K562 (cell line): ENCODE data around the gene ANKRD13D.

Source experiments
- NR2C1 ChIP-seq, 2 experiments: fragments of 450-650 bp; IDR thresholded peaks; 2 replicates each; pipeline ENCODE4 v1.6.1; 2017; ENCODE audit warnings: mild to moderate bottlenecking in 2 of 2, antibody characterized with exemption in 1 of 2, inconsistent platforms in 1 of 2, missing compliant biosample characterization in 1 of 2, missing genetic modification characterization in 1 of 2
- TF ChIP-seq, protein P1 (sequence below): sonication (generic); formaldehyde crosslinking; IDR thresholded peaks from 2 replicates; pipeline ENCODE4 v1.8.1; 2023; ENCODE audit warnings: mild to moderate bottlenecking, missing genetic modification reagents
- TF ChIP-seq, protein P2 (sequence below), 2 experiments: fragments of 450-650 bp; formaldehyde crosslinking in 1 of 2; IDR thresholded peaks; 2 replicates each; pipeline versions ENCODE4 v1.4.0 to v1.6.1; 2014 to 2020; ENCODE audit warnings: mild to moderate bottlenecking in 2 of 2, borderline replicate concordance in 1 of 2, low read depth in 1 of 2
- TF ChIP-seq, protein P3 (sequence below): sonication (generic); formaldehyde crosslinking; IDR thresholded peaks from 2 replicates; pipeline ENCODE4 v1.4.0; 2020; ENCODE audit warnings: mild to moderate bottlenecking, missing genetic modification reagents

DNA sequence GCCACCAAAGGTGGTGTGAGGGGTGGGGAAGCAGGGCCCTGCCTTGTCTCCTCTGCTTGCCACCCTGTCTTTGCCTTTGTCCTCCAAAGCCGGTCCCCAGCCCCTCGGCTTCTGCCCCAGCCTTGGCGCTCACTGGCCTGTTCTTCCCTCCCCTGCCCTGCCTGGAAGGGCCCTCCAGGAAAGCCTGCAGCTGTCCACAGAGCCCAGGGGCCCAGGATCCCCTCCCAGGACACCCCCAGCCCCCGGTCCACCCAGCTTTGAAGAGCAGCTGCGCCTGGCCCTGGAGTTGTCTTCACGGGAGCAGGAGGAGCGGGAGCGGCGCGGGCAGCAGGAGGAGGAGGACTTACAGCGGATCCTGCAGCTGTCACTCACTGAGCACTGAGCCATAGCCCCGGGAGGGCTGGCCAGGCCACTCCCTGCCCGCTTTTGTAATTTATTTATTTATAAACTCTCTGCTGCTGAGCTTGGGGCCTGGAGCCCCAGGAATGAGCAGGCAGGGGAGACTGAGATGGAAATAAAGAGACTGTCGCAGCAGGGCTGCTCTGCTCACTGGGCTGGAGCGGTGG is 12.9 kb downstream of the ANKRD13D start:
- TF ChIP-seq, protein P1, sequence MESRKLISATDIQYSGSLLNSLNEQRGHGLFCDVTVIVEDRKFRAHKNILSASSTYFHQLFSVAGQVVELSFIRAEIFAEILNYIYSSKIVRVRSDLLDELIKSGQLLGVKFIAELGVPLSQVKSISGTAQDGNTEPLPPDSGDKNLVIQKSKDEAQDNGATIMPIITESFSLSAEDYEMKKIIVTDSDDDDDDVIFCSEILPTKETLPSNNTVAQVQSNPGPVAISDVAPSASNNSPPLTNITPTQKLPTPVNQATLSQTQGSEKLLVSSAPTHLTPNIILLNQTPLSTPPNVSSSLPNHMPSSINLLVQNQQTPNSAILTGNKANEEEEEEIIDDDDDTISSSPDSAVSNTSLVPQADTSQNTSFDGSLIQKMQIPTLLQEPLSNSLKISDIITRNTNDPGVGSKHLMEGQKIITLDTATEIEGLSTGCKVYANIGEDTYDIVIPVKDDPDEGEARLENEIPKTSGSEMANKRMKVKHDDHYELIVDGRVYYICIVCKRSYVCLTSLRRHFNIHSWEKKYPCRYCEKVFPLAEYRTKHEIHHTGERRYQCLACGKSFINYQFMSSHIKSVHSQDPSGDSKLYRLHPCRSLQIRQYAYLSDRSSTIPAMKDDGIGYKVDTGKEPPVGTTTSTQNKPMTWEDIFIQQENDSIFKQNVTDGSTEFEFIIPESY (CRISPR knock-in tag), result no peak
- no peak for TF ChIP-seq NR2C1 (IDR thresholded peaks at IDR 0.05)
- no peak for TF ChIP-seq NR2C1 (tag; IDR thresholded peaks at IDR 0.05)
- TF ChIP-seq, protein P2, sequence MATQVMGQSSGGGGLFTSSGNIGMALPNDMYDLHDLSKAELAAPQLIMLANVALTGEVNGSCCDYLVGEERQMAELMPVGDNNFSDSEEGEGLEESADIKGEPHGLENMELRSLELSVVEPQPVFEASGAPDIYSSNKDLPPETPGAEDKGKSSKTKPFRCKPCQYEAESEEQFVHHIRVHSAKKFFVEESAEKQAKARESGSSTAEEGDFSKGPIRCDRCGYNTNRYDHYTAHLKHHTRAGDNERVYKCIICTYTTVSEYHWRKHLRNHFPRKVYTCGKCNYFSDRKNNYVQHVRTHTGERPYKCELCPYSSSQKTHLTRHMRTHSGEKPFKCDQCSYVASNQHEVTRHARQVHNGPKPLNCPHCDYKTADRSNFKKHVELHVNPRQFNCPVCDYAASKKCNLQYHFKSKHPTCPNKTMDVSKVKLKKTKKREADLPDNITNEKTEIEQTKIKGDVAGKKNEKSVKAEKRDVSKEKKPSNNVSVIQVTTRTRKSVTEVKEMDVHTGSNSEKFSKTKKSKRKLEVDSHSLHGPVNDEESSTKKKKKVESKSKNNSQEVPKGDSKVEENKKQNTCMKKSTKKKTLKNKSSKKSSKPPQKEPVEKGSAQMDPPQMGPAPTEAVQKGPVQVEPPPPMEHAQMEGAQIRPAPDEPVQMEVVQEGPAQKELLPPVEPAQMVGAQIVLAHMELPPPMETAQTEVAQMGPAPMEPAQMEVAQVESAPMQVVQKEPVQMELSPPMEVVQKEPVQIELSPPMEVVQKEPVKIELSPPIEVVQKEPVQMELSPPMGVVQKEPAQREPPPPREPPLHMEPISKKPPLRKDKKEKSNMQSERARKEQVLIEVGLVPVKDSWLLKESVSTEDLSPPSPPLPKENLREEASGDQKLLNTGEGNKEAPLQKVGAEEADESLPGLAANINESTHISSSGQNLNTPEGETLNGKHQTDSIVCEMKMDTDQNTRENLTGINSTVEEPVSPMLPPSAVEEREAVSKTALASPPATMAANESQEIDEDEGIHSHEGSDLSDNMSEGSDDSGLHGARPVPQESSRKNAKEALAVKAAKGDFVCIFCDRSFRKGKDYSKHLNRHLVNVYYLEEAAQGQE (IDR thresholded peaks at IDR 0.05; ENCODE audit: borderline replicate concordance), result no peak
- TF ChIP-seq, protein P2 (CRISPR knock-in tag; IDR thresholded peaks at IDR 0.05; ENCODE audit: low read depth), result no peak
- TF ChIP-seq, protein P3, sequence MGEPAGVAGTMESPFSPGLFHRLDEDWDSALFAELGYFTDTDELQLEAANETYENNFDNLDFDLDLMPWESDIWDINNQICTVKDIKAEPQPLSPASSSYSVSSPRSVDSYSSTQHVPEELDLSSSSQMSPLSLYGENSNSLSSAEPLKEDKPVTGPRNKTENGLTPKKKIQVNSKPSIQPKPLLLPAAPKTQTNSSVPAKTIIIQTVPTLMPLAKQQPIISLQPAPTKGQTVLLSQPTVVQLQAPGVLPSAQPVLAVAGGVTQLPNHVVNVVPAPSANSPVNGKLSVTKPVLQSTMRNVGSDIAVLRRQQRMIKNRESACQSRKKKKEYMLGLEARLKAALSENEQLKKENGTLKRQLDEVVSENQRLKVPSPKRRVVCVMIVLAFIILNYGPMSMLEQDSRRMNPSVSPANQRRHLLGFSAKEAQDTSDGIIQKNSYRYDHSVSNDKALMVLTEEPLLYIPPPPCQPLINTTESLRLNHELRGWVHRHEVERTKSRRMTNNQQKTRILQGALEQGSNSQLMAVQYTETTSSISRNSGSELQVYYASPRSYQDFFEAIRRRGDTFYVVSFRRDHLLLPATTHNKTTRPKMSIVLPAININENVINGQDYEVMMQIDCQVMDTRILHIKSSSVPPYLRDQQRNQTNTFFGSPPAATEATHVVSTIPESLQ (CRISPR knock-in tag), result no peak
